Measurements from ENCODE around the gene ZNF563. TPM values are rescaled to one million over a fixed set of nuclear protein-coding genes. Genes with fewer than 3 reads are reported as not detected.

ZNF563 gene
- polyA plus RNA-seq, 5 donors, result 4.0 to 6.8 (median 5.0) TPM

GRCh38 chr19:12295191-12295590 lies 38.2 kb downstream of the ZNF563 start:
- no peak for DNase-seq

GRCh38 chr19:12294249-12295158 lies 38.9 kb downstream of the ZNF563 start, which contains the start of gene ZNF44:
ZNF44 (minus strand) TSS chr19:12294883; CDS start chr19:12294694, 189 bp downstream.
- peak; percentile 95 to 97 for DNase-seq

- DNase-seq, result peak; percentile 67 to 70
These were observed 39.6 kb downstream of the ZNF563 start for GRCh38 chr19:12293777-12294248.

GRCh38 chr19:12289790-12290065 lies 43.7 kb downstream of the ZNF563 start:
- DNase-seq, result no peak

- no peak for DNase-seq
These were observed 45.4 kb downstream of the ZNF563 start for GRCh38 chr19:12287958-12288500.

GRCh38 chr19:12284631-12285030 lies 48.8 kb downstream of the ZNF563 start:
- DNase-seq, result no peak

- DNase-seq, result no peak
These were observed 49.2 kb downstream of the ZNF563 start for GRCh38 chr19:12284226-12284625.

GRCh38 chr19:12278713-12279112 lies 54.7 kb downstream of the ZNF563 start:
- DNase-seq, result no peak

GRCh38 chr19:12272980-12273901 lies 60.2 kb downstream of the ZNF563 start:
- no peak for DNase-seq

GRCh38 chr19:12272386-12272785 lies 61.0 kb downstream of the ZNF563 start:
- no peak for DNase-seq

GRCh38 chr19:12270854-12271253 lies 62.6 kb downstream of the ZNF563 start:
- no peak for DNase-seq

Other genes starting within 250 kb of the ZNF563 start
- 10 to 100 TPM in 1 of 5 donors, 1 to 10 TPM in 4; 6.9 to 10.6 (median 7.1) TPM for gene ZNF20, start 193.3 kb downstream of the ZNF563 start, polyA plus RNA-seq (ENCODE audit: insufficient read depth in 1 of 5, insufficient read length in 5 of 5, low replicate concordance in 1 of 5)
- gene ZNF625, start 176.9 kb downstream of the ZNF563 start, polyA plus RNA-seq (ENCODE audit: insufficient read depth in 1 of 5, insufficient read length in 5 of 5, low replicate concordance in 1 of 5), result 10 to 100 TPM; 10.6 to 17.9 (median 16.1) TPM
- gene ZNF136, start 170.5 kb downstream of the ZNF563 start, polyA plus RNA-seq (ENCODE audit: insufficient read depth in 1 of 5, insufficient read length in 5 of 5, low replicate concordance in 1 of 5), result 10 to 100 TPM; 11.1 to 19.5 (median 18.1) TPM
- 10 to 100 TPM; 22.3 to 31.3 (median 27.4) TPM for gene ZNF44, start 38.8 kb downstream of the ZNF563 start, polyA plus RNA-seq (ENCODE audit: insufficient read depth in 1 of 5, insufficient read length in 5 of 5, low replicate concordance in 1 of 5)
- 1 to 10 TPM; 4.0 to 7.1 (median 6.2) TPM for gene ZNF442, start 32.0 kb upstream of the ZNF563 start, polyA plus RNA-seq (ENCODE audit: insufficient read depth in 1 of 5, insufficient read length in 5 of 5, low replicate concordance in 1 of 5)
- gene ZNF799, start 67.6 kb upstream of the ZNF563 start, polyA plus RNA-seq (ENCODE audit: insufficient read depth in 1 of 5, insufficient read length in 5 of 5, low replicate concordance in 1 of 5), result 10 to 100 TPM; 10.4 to 14.4 (median 12.4) TPM
- 10 to 100 TPM; 14.8 to 23.1 (median 18.2) TPM for gene ZNF443, start 107.4 kb upstream of the ZNF563 start, polyA plus RNA-seq (ENCODE audit: insufficient read depth in 1 of 5, insufficient read length in 5 of 5, low replicate concordance in 1 of 5)
- 1 to 10 TPM; 6.3 to 9.9 (median 8.1) TPM for gene ZNF709, start 151.2 kb upstream of the ZNF563 start, polyA plus RNA-seq (ENCODE audit: insufficient read depth in 1 of 5, insufficient read length in 5 of 5, low replicate concordance in 1 of 5)
- gene ZNF564, start 217.8 kb upstream of the ZNF563 start, polyA plus RNA-seq (ENCODE audit: insufficient read depth in 1 of 5, insufficient read length in 5 of 5, low replicate concordance in 1 of 5), result 10 to 100 TPM in 3 of 5 donors, 1 to 10 TPM in 2; 8.4 to 12.1 (median 11.9) TPM